ENCODE measurements around the gene OVCA2. TPM values are rescaled to one million over a fixed set of nuclear protein-coding genes. Genes with fewer than 3 reads are reported as not detected.

OVCA2 gene
- total RNA-seq, 1 donor from 2014 or later: 44.0 TPM

GRCh38 chr17:2071024-2071385, 29.2 kb downstream of the OVCA2 start:
- Mint-ChIP-seq H3K9me3 (no peaks in the 10 kb centered on the region), H3K4me1 (ENCODE audit: low read depth) (peaks cover 55% of the 10 kb centered on the region), H3K27ac (peak overlapping the region; percentile 92), H3K27me3 (ENCODE audit: insufficient read depth) (no peaks in the 10 kb centered on the region), H3K4me3 (no peak overlapping the region), H3K36me3 (ENCODE audit: low read depth) (peaks cover 41% of the 10 kb centered on the region)
- no peak for DNase-seq (ENCODE audit: low spot score)
- intact Hi-C loops (cut with micrococcal nuclease): no loop called here

- intact Hi-C loops (cut with micrococcal nuclease): no loop called here
- H3K27me3 Mint-ChIP-seq (ENCODE audit: insufficient read depth): no peaks in the 10 kb centered on the region
- peaks cover 45% of the 10 kb centered on the region for H3K36me3 Mint-ChIP-seq (ENCODE audit: low read depth)
- H3K9me3 Mint-ChIP-seq: no peaks in the 10 kb centered on the region
- peak overlapping the region; percentile 92 for H3K27ac Mint-ChIP-seq
- H3K4me3 Mint-ChIP-seq: peak overlapping the region; percentile 37
- no peak for DNase-seq (ENCODE audit: low spot score)
- H3K4me1 Mint-ChIP-seq (ENCODE audit: low read depth): peaks cover 50% of the 10 kb centered on the region
Measured at GRCh38 chr17:2071455-2072281, 29.8 kb downstream of the OVCA2 start.

GRCh38 chr17:2074919-2075318, 33.1 kb downstream of the OVCA2 start:
- H3K4me1 Mint-ChIP-seq (ENCODE audit: low read depth): peaks cover 29% of the 10 kb centered on the region
- intact Hi-C loops (cut with micrococcal nuclease): no loop called here

GRCh38 chr17:2075336-2076086, 33.7 kb downstream of the OVCA2 start:
- Mint-ChIP-seq H3K27ac (no peak overlapping the region), H3K9me3 (no peaks in the 10 kb centered on the region), H3K27me3 (ENCODE audit: insufficient read depth) (no peaks in the 10 kb centered on the region), H3K4me3 (no peak overlapping the region), H3K4me1 (ENCODE audit: low read depth) (peaks cover 23% of the 10 kb centered on the region), H3K36me3 (ENCODE audit: low read depth) (peaks cover 49% of the 10 kb centered on the region)
- intact Hi-C loops (cut with micrococcal nuclease): no loop called here
- DNase-seq (ENCODE audit: low spot score): no peak

More at GRCh38 chr17:2074919-2075318, 33.1 kb downstream of the OVCA2 start:
- Mint-ChIP-seq H3K36me3 (ENCODE audit: low read depth) (peaks cover 53% of the 10 kb centered on the region), H3K27me3 (ENCODE audit: insufficient read depth) (no peaks in the 10 kb centered on the region), H3K9me3 (no peaks in the 10 kb centered on the region), H3K4me3 (no peak overlapping the region), H3K27ac (no peak overlapping the region)
- DNase-seq (ENCODE audit: low spot score): no peak

GRCh38 chr17:2076087-2076984, 34.5 kb downstream of the OVCA2 start:
- Mint-ChIP-seq H3K9me3 (no peaks in the 10 kb centered on the region), H3K36me3 (ENCODE audit: low read depth) (peaks cover 40% of the 10 kb centered on the region), H3K27me3 (ENCODE audit: insufficient read depth) (no peaks in the 10 kb centered on the region), H3K4me1 (ENCODE audit: low read depth) (peaks cover 17% of the 10 kb centered on the region), H3K27ac (peak overlapping the region; percentile 52), H3K4me3 (no peak overlapping the region)
- intact Hi-C loops (cut with micrococcal nuclease): no loop called here
- no peak for DNase-seq (ENCODE audit: low spot score)

GRCh38 chr17:2077040-2077439, 35.2 kb downstream of the OVCA2 start:
- H3K4me3 Mint-ChIP-seq: no peak overlapping the region
- H3K9me3 Mint-ChIP-seq: no peaks in the 10 kb centered on the region
- H3K36me3 Mint-ChIP-seq (ENCODE audit: low read depth): peaks cover 42% of the 10 kb centered on the region
- no peaks in the 10 kb centered on the region for H3K27me3 Mint-ChIP-seq (ENCODE audit: insufficient read depth)
- no peak overlapping the region for H3K27ac Mint-ChIP-seq
- intact Hi-C loops (cut with micrococcal nuclease): no loop called here
- no peak for DNase-seq (ENCODE audit: low spot score)
- H3K4me1 Mint-ChIP-seq (ENCODE audit: low read depth): peaks cover 21% of the 10 kb centered on the region

GRCh38 chr17:2081564-2081963, 39.7 kb downstream of the OVCA2 start:
- H3K9me3 Mint-ChIP-seq: no peaks in the 10 kb centered on the region
- no peak for DNase-seq (ENCODE audit: low spot score)
- intact Hi-C loops (cut with micrococcal nuclease): no loop called here
- peaks cover 34% of the 10 kb centered on the region for H3K36me3 Mint-ChIP-seq (ENCODE audit: low read depth)
- H3K27me3 Mint-ChIP-seq (ENCODE audit: insufficient read depth): no peaks in the 10 kb centered on the region
- peak overlapping the region; percentile 7 for H3K27ac Mint-ChIP-seq
- no peak overlapping the region for H3K4me3 Mint-ChIP-seq
- peaks cover 54% of the 10 kb centered on the region for H3K4me1 Mint-ChIP-seq (ENCODE audit: low read depth)

- Mint-ChIP-seq H3K9me3 (no peaks in the 10 kb centered on the region), H3K36me3 (ENCODE audit: low read depth) (peaks cover 33% of the 10 kb centered on the region), H3K4me3 (no peak overlapping the region), H3K27me3 (ENCODE audit: insufficient read depth) (no peaks in the 10 kb centered on the region), H3K27ac (no peak overlapping the region), H3K4me1 (ENCODE audit: low read depth) (peaks cover 60% of the 10 kb centered on the region)
- DNase-seq (ENCODE audit: low spot score): no peak
- intact Hi-C loops (cut with micrococcal nuclease): no loop called here
Measured at GRCh38 chr17:2082003-2082781, 40.4 kb downstream of the OVCA2 start.

- intact Hi-C loops (cut with micrococcal nuclease): no loop called here
- Mint-ChIP-seq H3K4me1 (ENCODE audit: low read depth) (peaks cover 74% of the 10 kb centered on the region), H3K9me3 (no peaks in the 10 kb centered on the region), H3K36me3 (ENCODE audit: low read depth) (peaks cover 28% of the 10 kb centered on the region), H3K27ac (peak overlapping the region; percentile 57), H3K4me3 (peak overlapping the region; percentile 10), H3K27me3 (ENCODE audit: insufficient read depth) (peaks cover 1% of the 10 kb centered on the region)
- DNase-seq (ENCODE audit: low spot score): no peak
Measured at GRCh38 chr17:2083613-2084035, 41.8 kb downstream of the OVCA2 start.

- Mint-ChIP-seq H3K27ac (peak overlapping the region; percentile 65), H3K9me3 (no peaks in the 10 kb centered on the region)
- intact Hi-C loops (cut with micrococcal nuclease): no loop called here
Measured at GRCh38 chr17:2084036-2084765, 42.4 kb downstream of the OVCA2 start.

GRCh38 chr17:2084766-2085647, 43.2 kb downstream of the OVCA2 start:
- H3K27me3 Mint-ChIP-seq (ENCODE audit: insufficient read depth): peaks cover 1% of the 10 kb centered on the region
- no peaks in the 10 kb centered on the region for H3K9me3 Mint-ChIP-seq
- peaks cover 87% of the 10 kb centered on the region for H3K4me1 Mint-ChIP-seq (ENCODE audit: low read depth)
- H3K36me3 Mint-ChIP-seq (ENCODE audit: low read depth): peaks cover 24% of the 10 kb centered on the region
- H3K27ac Mint-ChIP-seq: peak overlapping the region; percentile 65
- H3K4me3 Mint-ChIP-seq: no peak overlapping the region
- intact Hi-C loops (cut with micrococcal nuclease): loop anchor here (5.0 kb wide), 2 partner anchors 33 to 72 kb away; no protein-coding TSS in a partner anchor
- no peak for DNase-seq (ENCODE audit: low spot score)

More at GRCh38 chr17:2084036-2084765, 42.4 kb downstream of the OVCA2 start:
- H3K36me3 Mint-ChIP-seq (ENCODE audit: low read depth): peaks cover 25% of the 10 kb centered on the region
- H3K4me3 Mint-ChIP-seq: no peak overlapping the region
- DNase-seq (ENCODE audit: low spot score): no peak
- peaks cover 80% of the 10 kb centered on the region for H3K4me1 Mint-ChIP-seq (ENCODE audit: low read depth)
- peaks cover 1% of the 10 kb centered on the region for H3K27me3 Mint-ChIP-seq (ENCODE audit: insufficient read depth)
